GM19467 (cell line): ENCODE measurements around the gene RTN4R.

ENCODE experiments used
- ATAC-seq: cut with Tn5 transposase; IDR thresholded peaks from one replicate; pipeline ENCODE4 v1.9.1; 2021; ENCODE audit warnings: mild to moderate bottlenecking, moderate library complexity; ENCODE audit not compliant: unreplicated experiment

Gene RTN4R

DNA sequence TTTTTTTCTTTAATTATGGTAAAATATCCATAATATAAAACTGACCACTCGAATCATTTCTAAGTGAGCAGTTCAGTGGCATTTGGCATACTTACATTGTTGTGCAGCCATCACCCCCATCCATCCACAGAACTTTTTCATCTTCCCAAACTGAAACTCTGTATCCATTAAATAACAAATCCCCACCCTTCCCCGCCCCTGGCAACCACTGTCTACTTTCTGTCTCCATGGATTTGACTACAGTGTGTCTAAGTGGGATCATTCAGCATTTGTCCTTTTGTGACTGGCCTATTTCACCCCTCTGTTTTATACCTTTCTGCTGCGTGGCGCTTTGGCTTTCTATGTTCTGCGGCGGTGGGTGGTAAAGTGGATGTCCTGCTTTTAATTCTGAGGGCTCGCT, 49.1 kb downstream of the RTN4R start:
- no peak for ATAC-seq

GRCh38 chr22:20218326-20218872, 49.7 kb downstream of the RTN4R start:
- ATAC-seq = no peak

- ATAC-seq = no peak
Observed at GRCh38 chr22:20217563-20217962, 50.6 kb downstream of the RTN4R start.

GRCh38 chr22:20216863-20217499, 51.1 kb downstream of the RTN4R start:
- ATAC-seq = no peak

DNA sequence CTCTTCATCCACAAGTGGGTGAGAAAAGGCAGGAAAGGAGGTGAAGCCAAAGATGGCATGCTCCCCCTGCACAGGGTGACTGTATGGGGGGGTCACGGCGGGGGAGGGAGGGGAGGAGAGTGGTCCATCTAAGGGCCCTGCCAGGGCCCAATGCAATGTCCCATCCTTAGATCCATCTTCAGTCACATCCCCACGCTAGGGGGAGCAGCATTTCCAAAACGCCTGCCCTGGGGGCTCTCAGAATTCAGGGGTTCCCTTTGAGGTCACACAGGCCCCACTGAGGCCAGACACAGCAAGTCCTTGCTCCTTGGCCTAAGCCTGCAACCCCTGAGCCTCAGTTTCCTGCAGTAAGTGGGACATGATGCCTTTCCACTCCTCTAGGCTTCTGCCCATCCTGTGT, 52.4 kb downstream of the RTN4R start:
- no peak for ATAC-seq

DNA sequence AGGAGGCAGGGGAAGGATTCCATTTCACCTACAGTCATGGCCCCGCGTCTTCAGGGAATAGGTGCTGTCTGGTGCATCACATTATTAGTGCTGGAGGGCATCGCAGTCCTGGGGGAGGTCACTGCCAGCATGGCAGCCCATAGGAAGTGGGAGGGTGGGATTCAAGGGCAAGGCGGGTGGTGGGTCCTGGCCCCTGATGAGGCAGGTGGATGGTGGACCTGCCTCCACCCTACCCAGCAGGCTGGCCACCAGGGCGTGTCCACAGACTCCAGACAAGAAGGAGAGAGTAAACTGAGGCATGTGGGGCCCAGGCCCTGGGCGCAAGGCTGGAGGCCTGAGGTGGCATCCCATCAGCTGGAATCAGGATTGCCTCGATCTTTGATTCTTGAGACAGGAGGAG, 53.3 kb downstream of the RTN4R start:
- ATAC-seq = no peak

- ATAC-seq = no peak
Observed at GRCh38 chr22:20213833-20214708, 54.0 kb downstream of the RTN4R start.

- ATAC-seq = no peak
Observed at GRCh38 chr22:20212754-20213699, 55.1 kb downstream of the RTN4R start.

DNA sequence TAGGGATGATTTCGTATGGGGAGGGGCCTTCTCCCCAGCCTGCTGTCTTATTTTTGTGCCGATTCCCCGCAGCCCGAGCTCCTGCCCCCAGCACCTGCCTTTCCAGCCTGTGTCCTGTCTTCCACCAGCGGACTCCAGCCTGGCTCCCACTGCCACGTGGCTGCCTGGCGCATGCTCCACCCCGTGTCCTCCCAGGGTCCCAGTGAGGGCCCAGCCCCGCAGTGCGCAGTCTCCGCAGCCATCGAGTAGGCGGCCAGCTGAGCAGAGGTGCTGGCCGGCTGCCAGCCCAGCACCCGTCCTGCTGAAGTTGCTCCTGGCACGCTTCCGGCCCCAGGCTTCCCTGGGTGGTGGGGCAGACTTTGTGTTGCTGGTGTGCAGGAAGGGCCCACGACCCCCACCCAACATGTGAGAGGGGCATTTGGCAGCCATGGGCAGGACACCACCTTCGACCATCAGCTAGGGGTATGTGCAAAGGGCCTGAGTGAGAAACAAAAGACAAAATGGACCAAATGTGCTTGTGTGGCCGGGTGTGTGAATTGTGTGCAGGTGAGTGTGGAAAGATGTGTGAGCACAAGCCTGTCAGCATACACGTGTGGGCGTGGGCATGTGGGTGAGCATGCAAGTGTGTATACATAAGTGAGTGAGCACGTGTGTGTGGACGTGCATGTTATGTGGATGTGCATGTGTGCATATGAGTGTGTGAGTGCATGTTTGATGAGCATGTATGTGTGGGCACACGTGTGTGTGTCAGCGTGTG, 55.9 kb downstream of the RTN4R start:
- ATAC-seq = no peak

DNA sequence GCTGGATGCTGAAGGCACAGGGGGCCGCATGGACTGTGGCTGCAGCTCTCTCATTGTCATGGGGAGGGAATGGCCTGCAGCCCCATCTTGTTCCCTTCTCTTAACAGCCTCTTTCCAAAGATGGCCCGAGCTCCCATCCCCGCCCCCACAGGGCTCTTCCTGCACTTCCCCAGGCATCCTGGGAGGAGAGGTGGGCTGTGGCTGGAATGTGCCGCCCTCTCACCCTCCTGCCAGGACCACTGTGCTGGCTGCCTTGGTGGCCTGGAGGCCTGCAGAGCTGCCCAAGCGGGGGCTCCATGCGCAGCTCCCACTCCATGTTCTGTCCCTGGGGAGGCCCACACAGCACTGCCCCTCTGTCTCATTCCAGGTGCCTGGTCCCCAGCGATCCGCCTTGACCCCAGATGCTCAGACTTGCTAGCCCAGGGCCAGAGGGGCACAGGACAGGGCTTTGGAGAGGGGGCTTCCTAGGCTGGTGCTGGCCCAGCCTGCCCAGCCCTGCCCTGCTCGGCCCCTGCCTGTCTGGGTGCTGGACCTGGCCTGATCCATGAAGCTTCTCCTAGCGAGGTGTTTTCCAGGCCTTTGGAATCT, 56.6 kb downstream of the RTN4R start:
- no peak for ATAC-seq

GRCh38 chr22:20210473-20211059, 57.6 kb downstream of the RTN4R start:
- no peak for ATAC-seq

GRCh38 chr22:20209761-20210250, 58.3 kb downstream of the RTN4R start:
- ATAC-seq = no peak

GRCh38 chr22:20208713-20209310, 59.3 kb downstream of the RTN4R start:
- no peak for ATAC-seq

DNA sequence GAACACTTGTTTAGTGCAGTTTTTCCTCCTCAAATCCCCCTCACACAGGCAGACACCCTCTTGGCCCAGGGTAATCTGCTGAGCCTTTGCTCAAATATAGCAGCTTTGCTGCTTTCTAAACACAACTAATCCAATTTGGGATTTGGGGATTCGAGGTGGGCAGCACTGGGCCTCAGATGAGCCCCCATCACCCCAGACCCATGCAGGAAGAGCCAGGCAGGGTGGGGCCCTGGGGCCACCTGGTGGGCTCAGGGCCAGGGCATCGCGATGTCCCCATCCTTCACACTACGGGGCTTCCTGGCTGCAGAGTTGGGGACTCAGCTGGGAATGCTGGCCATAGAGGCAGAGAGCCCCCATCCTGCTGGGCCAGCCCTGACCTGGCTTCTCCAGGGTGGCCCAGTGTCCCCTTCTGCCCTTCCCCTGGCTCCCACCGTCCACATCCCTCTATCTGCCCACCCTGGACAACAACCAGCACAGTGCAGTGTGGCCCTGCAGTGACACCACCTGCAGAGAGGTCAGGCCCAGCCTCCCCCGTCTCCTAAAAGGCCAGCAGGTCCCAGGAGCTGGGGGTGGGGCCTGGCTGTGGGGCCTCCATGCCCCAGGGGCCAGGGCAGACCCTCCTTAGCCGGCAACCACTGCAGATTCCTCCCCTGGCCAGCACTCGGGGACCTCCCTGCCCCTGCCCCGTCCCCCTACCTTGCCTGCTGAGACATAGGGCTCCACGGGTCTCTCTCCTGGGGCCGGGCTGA, 60.7 kb downstream of the RTN4R start:
- no peak for ATAC-seq

- ATAC-seq = no peak
Observed at GRCh38 chr22:20206709-20207215, 61.4 kb downstream of the RTN4R start.

- ATAC-seq = no peak
Observed at GRCh38 chr22:20205964-20206708, 62.0 kb downstream of the RTN4R start.

GRCh38 chr22:20205464-20205963, 62.6 kb downstream of the RTN4R start:
- ATAC-seq = no peak
